Jurkat, Clone E6-1 (cell line): ENCODE results near the gene FAM98B.

Experiments
- DNase-seq: peaks from one replicate; pipeline ENCODE4 v3.0.0-alpha.2; 2011; ENCODE audit warnings: low read depth, low spot score
- H3K4me3 ChIP-seq: 2 replicates; pipeline ENCODE4 v1.5.1; 2011; ENCODE audit warnings: mild to moderate bottlenecking, low read length, control low read depth, moderate library complexity

The FAM98B gene

DNA sequence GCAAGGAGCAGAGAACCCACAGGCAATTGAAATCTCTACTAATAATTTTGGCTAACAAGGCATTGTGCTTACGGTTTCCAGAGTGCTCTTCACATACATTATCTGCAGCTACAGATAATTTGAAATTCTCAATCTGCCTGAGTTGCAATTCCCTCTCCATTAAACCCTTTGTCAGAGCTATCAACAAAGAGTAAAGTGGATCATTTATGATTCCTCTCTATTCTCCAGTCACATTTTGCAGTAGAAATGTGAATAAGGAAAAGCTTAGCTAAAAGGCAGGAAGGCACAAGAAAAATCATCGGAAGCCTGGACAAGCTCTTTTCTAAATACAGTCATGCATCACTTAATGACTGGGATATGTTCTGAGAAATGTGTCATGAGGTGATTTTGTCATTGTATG lies 49.6 kb downstream of the FAM98B start:
- no peak for DNase-seq
- no peak overlapping the region for H3K4me3 ChIP-seq

DNA sequence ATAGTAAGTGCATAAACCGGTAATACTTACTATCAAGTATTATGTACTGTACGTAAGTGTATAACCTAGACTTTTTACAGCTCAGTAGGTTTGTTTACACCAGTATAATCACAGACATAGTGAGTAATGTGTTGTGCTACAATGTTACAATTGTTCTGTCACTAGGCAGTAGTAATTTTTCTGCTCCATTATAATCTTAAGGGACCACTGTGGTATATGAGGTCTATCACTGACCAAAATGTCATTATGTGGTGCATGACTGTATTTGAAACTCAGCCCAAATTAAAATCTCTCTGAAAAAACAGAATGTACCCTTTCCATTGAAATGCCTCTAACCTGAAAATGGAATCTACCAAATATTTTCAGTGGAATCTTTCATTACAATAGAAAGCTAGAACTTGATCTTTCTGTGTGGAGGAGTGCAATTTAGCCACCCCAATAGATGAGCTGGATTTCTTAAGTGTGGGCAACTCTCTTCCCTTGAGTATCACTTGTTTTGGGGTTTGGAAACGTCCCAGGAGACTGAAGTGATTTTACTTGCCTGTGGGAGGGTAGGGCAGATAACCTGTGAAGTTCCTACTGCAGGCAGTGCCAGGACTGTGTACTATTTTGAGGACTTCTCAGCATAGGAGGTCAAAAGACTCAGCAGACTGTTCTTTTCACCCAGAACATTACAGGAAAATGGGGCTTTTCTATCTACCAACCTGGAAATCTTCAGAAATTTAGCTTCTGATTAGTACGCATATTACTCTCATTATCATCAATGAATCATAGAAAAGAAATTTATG lies 50.9 kb downstream of the FAM98B start:
- DNase-seq, result no peak
- no peak overlapping the region for H3K4me3 ChIP-seq

DNA sequence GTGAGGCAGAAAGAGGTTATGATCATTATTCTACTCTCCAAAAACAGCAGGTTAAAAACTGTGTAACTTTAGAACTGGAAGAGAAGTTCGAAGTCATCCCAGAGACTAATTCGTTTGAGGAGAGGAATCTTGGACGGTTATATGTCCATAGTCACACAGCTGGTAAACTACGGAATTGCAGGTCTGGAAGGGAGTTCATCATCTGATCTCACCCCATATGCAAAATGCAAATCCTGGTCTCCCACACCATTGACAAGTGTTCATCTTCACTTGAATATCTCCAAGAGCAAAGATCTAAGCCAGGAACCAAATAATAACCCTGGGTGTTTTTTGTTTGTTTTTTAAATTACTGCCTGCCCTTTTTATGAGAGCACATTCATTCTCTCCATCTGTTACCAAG lies 53.1 kb downstream of the FAM98B start:
- H3K4me3 ChIP-seq, result no peak overlapping the region
- DNase-seq, result no peak

DNA sequence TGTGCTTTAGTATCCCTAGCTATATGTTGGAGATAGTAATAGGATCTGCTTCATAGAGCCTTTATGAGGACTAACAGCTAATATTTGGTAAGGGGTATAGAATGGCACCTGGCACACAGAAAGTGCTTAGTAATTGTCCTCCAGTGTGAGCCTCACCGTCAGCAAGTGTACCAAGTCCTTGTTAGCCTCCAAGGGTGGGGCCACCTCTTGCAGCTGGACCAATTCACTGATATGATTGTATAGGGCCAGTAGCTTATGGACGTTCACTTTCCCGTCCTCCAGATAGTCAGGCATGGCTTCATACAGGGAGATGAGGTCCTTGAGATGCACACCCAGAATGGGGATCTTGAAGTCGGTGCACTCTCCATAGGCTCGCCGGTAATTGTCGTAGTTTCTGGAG lies 53.6 kb downstream of the FAM98B start:
- H3K4me3 ChIP-seq, result no peak overlapping the region
- no peak for DNase-seq

DNA sequence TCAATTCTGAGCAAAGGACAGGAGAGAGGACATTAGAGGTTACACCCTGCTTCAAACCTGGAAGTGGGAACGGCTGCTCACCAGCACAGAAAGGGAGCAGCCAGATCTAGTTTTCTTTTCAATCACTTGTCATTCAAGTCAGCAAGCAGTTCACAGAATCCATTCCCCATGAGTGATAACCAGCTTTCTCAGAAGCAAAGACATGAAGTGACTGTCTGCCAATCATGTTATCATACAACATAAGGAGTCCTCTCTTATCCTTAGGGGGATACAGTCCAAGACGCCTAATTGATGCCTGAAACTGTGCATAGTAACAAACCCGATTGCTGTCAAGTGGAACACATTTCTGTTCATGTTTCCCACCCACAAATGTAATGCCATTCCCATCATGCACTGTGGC lies 54.7 kb downstream of the FAM98B start:
- no peak for DNase-seq
- no peak overlapping the region for H3K4me3 ChIP-seq

DNA sequence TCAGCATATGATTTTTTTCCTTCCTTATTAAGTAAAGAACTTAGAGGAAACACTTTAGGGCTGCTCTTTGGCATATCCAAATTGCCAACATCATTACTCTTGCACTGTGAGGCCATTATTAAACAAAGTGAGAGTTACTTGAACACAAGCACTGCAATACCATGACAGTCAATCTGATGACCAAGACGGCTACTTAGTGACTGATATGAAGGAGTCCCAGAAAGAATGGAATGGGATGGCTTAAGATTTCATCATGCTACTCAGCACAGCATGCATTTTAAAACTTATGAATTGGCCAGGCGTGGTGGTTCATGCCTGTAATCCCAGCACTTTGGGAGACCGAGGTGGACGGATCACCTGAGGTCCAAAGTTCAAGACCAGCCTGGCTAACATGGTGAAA lies 55.2 kb downstream of the FAM98B start:
- DNase-seq, result no peak

DNA sequence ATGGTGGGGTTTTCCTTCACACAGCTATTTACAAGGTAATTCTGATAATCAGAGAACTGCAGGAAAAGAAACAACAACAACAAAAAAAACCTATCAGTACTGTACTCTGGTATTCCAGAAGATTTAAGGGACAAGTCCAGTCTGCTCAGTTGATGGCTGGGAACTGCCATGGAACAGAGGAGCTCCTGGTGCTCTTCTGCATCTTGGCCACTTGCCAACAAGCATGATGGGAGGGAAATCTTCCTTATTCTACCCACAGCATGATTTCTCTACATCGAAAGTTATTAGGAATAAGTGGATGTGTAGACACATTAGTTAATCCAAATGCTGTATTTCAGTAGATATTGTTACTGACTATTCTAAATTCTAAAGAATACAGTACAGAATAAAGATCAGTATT lies 59.0 kb downstream of the FAM98B start:
- no peak overlapping the region for H3K4me3 ChIP-seq
- DNase-seq, result no peak

More for the DNA sequence above, 55.2 kb downstream of the FAM98B start:
- H3K4me3 ChIP-seq, result no peak overlapping the region

DNA sequence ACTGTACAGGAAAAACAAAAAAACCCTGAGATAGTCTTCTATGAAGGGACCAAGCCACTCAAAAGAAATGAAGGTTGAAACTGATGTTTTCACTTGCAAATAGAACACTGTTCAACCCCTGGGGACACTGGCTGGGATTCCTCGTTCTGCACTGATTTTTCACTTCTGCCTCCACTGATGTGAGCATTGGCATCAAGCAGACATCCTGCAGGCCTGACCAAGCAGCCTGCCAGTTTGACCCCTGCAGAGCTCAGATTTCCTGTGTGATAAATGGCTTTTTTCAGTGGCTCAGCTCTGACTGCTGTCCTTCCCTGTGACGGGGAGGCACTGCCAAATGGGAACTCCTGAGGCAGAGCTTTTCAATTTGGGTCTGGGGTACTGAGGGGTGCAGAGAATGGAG lies 60.7 kb downstream of the FAM98B start:
- no peak for DNase-seq
- H3K4me3 ChIP-seq, result no peak overlapping the region

DNA sequence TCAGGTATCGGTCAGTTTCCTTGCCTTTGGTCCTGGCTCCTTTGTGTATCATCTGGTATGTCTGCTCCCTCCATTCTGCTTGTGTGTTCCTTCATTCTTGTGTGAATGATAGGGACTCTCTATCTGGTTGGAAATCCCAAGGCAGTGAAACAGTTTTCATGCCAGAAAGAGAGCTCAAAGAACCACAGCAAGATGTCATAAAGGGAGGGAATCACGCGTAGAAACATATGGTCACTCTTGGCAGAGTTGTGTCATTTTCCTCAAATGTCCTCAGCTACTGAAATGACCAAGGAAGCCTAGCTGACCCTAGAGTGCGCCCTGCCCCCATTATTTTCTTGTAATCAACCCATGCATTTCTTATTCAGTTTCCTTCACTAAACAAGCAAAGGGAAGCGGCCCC lies 62.7 kb downstream of the FAM98B start:
- H3K4me3 ChIP-seq, result no peak overlapping the region
- DNase-seq, result no peak

DNA sequence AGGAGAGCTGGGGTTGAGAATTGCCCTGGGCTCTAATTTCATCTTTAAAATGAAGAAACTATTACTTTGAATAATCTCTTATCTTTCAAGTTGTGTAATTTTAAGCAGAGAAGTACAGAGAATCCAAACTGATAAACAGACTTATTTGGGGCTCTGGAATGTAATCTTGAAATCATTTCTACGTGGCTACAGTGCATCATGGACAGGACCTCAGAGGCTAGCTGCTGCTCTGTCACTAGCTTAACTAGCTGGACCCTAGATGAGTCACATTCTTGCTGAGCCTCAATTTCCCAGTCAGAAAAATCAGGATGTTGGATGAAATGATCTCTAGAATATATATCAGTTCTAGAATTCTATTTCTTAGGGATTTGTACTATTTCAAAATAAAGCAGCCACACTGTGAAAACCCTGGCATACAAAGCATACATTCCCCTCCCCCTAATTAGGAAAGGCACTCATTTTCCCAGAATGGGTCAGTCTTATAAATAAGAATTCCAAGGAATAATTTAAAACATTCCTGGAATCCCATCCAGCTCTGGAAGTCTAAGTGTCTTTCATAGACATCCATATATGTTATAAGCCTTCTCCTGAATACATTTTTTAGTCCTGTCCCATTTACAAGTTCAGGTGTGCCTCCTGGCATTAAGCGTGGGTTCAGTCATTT lies 63.5 kb downstream of the FAM98B start:
- no peak for DNase-seq
- H3K4me3 ChIP-seq, result no peak overlapping the region

DNA sequence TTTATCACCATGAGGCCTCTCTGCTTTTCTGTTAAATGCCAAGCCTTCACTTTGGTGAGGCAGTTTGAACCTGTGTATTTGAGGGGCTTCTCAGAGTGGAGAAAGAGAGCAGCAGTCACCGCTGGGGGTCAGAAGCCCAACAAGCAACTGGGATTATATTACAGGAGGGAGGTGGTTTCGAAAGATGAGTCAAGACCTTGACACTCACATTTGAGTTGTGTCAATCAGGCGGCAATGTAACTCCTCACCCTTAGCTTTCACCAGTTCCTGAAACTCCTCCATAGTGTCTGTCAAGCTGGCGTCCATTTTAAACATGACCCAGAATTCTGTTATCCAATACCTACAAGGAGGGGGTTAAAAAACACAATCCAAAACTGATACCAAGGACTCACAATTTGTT lies 64.2 kb downstream of the FAM98B start:
- no peak for DNase-seq
- H3K4me3 ChIP-seq, result no peak overlapping the region

DNA sequence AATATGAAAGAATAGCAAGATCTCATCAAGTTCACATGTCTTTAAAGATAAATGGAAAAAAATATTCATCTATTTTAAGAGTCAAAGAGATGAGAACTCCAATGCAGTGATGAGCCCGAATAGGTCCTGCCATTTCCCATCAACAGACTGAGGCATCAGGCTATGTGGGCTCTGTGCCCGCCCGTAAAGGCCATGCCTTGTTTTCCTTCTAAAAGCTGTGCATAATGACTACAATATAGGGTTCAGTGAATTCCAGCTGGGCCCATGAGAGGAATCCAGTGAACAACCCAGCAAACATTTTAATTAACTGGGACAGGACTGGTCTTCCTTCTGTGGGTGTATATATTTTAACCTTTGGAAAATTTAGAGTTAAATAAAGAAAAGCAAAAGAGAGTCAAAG lies 66.1 kb downstream of the FAM98B start:
- no peak overlapping the region for H3K4me3 ChIP-seq
- DNase-seq, result no peak

DNA sequence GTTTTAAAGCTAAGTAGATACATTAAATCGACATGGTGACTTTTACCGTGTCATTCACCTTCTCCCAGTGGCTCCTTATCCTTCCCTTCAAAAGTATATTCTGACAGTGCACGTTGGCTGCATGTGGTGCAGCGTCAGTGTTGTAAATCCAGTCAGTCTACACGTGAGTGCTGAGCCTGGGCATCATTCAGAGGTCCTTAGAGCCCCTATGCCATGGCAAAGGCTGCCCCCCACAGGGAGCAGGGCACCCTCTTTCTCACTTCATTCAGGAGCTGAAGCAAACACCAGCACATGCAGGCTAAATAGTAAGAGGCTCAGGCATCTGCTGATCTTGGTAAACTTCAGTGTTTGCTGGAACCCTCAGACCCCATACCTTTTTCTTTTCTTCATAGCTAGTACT lies 67.4 kb downstream of the FAM98B start:
- no peak for DNase-seq
- H3K4me3 ChIP-seq, result no peak overlapping the region

DNA sequence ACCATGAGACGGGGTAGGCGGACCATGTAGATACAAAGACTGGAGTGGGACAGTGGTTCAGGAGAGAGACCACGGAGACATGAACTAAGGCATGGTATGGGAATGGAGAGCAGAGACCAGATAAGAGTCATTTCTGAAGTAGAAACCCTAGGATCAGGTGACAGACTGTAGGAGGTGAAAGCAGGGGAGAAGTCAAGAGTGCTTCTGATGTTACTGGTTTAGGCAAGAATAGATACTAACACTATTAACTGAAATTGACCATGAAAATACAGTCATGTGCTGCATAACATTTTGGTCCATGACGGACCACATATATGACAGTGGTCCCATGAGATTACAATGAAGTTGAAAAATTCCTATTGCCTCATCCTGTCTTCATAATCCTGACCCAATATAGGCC lies 69.0 kb downstream of the FAM98B start:
- DNase-seq, result no peak
- H3K4me3 ChIP-seq, result no peak overlapping the region

DNA sequence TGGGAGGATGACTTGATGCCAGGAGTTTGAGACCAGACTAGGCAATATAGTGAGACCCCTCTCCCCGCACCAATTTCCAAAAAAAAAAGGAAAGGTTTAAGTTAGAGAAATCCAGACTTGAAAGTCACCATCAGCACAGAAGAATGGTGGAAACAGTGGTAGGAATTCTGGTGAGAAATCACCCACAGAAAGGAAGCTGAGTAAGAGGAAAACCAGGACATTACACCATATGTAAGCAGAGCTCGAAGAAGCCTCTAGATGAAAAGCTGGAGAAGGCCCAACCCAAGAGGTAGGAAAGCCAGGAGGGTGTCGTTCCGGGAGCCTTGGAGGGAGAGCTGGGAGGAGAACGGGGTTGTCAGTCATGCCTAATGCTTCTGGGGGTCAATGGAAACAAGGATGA lies 70.2 kb downstream of the FAM98B start:
- DNase-seq, result no peak
- H3K4me3 ChIP-seq, result no peak overlapping the region

DNA sequence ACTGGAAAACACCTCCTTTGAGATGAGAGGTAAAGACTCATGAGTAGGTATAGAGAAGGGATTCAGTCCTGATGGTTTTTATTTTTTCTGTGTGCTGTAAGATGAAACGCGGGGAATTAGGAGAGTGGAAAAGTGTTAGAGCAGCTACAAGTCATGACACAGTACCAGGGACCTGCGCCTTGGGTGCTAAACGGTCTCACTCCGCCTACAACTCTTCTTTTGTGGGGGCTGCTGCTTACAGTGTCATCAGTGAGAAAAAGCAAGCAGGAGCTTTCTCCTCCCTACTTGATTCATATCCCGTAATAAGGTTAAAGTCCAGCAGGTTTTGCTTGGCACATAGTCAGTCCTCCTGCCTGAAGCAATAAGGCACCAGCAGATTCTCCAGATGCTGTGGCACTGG lies 71.6 kb downstream of the FAM98B start:
- no peak for DNase-seq
- H3K4me3 ChIP-seq, result no peak overlapping the region

DNA sequence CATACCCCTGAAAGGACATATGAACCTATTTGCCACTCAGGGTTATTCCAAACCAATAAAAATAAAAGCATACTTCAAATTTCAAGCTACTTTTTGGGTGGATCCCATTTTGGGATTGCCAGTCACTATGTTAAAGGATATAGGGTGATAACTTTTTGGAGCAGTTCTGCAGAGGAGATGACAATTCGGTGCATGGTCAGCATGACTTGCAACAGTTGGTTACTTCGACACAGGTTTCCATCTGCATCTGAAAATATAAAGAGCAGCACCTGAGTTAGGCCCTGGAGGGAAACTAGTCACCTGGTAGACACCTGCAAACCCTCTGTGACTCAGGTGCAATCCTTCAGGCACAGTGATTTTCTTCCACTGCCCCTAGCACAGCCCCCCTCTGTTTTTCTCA lies 72.2 kb downstream of the FAM98B start:
- no peak for DNase-seq
- no peak overlapping the region for H3K4me3 ChIP-seq

DNA sequence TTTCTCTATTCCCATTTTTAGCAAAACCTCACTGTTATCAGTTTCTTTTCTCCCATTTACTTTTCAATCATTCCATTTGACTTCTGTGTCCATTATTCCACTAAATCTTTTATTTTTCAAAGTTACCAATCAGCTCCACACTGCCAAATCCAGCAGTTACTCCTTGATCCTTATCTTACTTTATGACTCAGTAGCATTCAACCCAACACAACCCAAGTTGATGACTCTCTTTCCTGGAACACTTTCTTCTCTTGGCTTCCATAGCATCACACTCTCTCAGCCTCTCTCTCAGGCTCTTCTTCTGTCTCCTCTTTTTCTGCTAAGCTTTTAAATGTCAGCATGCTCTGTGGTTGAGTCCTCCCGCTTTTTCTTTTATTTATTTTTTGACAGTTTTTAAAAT lies 74.4 kb downstream of the FAM98B start:
- no peak for DNase-seq

DNA sequence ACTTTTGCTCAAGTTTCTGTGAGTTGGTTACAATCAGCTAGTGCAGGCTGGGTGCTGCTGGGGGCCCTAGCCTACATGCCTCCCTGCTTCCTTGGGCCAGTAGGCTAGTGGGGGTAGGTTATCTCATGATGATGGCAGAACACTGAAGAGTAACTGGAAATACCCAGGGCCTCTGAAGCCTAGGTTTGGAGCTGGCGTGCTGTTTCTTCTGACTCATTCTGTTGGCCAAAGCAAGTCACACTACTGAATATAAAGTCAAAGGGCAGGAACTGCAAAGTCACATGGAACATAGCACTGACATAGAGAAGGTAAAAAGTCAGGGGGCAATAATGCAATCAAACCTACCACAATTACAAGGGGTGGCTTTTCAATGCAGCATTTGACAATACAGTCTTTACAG lies 76.2 kb downstream of the FAM98B start:
- DNase-seq, result no peak
- H3K4me3 ChIP-seq, result no peak overlapping the region

More for the DNA sequence above, 74.4 kb downstream of the FAM98B start:
- no peak overlapping the region for H3K4me3 ChIP-seq

DNA sequence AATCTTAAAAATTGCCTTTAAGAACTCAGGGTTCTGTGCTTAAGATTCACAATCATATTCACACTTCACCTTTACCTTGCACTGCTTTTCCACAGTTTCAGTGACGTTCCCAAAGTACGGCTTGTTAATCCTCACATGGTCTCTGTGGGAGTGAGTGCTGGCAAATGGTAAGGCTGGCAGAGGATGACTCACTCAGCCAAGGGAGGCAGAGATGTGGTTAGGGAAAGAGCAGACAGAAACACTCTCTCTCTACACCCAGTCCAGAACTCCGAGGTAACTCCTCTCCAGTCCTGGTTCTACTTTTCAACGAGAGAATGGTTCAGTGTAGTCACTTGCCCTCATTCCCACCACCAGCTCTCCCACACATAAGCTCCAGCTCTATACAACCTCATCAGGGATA lies 77.6 kb downstream of the FAM98B start:
- no peak overlapping the region for H3K4me3 ChIP-seq
- DNase-seq, result no peak

DNA sequence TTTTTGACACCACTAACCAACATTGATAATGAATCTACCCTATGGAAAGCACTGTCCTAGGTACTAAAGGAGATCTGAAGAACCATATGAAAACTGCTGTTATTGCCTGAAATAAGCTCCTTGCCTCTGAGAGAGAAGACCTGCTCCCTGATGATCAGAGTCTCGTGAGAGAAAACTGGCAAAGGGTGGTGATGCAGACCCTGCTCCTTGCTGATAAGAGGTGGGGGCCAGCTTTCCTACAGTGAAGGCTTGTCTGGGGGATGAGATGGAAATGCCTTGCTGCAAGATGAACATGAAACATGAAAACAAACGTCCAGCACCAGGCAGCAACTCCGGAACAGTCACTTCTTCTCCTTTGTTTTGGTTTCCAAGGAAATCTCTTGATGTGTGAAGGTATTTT lies 78.8 kb downstream of the FAM98B start:
- H3K4me3 ChIP-seq, result no peak overlapping the region
- no peak for DNase-seq
